ENCODE data around the gene KREMEN1. TPM values are rescaled to one million over a fixed set of nuclear protein-coding genes. Genes with fewer than 3 reads are reported as not detected.

KREMEN1 gene
- total and polyA plus RNA-seq, 2 of the 4 experiments (the other 2 are of a cell fraction), result 2.9 to 4.6 TPM

- no peak; the same call in 1 of the 2 replicates for TF ChIP-seq MAZ (IDR thresholded peaks at IDR 0.05; ENCODE audit: borderline replicate concordance, low read depth, low read length)
These were observed at the start of gene KREMEN1 (continued) for GRCh38 chr22:29072979-29073617.

DNA sequence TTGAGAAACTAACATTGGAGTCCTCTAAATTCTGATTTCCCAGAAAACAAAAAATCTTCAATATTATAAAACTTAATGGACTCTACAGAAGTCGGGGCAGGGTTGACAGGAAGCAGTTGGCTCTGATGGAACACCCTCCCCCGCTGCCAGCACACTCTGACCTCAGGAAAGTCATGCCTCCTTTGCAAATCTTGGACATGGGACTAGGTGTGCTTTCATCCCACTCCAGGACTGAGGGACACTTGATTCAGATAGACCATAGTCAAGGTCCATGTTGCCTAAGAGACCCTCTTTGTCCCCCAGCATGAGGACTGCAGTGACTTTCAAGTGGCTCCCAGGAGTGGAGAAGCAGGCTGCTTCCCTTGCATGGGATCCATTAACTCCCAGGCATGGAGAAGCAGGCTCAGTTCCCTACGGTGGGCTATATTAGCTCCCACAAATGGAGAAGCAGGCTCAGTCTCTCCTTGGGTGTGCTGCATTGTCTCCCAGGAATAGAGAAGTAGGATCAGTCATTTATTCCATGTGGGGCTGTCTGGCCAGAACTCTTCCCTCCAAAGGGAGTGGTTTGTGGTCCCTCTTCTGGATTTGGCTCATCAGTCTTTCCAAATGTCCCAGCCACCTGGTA, 49.6 kb upstream of the KREMEN1 start:
- no peak overlapping the region for H3K4me3 ChIP-seq (ENCODE audit: insufficient read depth, low read depth, low read length)
- H2BK120ac ChIP-seq (ENCODE audit: low read depth, low read length), result no peak overlapping the region
- peak overlapping the region; percentile 19 for H2AFZ ChIP-seq (replicated peaks; ENCODE audit: low read length, poor library complexity)
- no peak overlapping the region for H4K5ac ChIP-seq (ENCODE audit: low read depth, low read length)
- no peak overlapping the region for H3K4me2 ChIP-seq (ENCODE audit: low read depth, low read length)
- dilution Hi-C loops (cut with HindIII; ENCODE audit: low sequenced_read_pairs, unreplicated experiment), result no loop called here
- H3K36me3 ChIP-seq (ENCODE audit: control insufficient read depth, insufficient read depth, low read length), result no peaks in the 10 kb centered on the region
- no peak overlapping the region for H3K14ac ChIP-seq (replicated peaks; ENCODE audit: low read depth, low read length)
- WGBS, 2 experiments (ENCODE audit: extremely low coverage in 2 of 2, insufficient read length in 1 of 2), result no CpG with 5 or more reads among the region's 3 CpGs
- peaks cover 6% of the 10 kb centered on the region for H3K9me1 ChIP-seq (ENCODE audit: insufficient read depth, low read length)
- H4K8ac ChIP-seq (ENCODE audit: low read depth in 2 of 2, low read length in 2 of 2), result no peak overlapping the region
- no peaks in the 10 kb centered on the region for H3K27me3 ChIP-seq (ENCODE audit: control insufficient read depth, insufficient read depth, low read length)
- no peak overlapping the region for H2BK20ac ChIP-seq (ENCODE audit: low read depth, low read length)
- H3K4me1 ChIP-seq (ENCODE audit: control insufficient read depth, insufficient read depth, low read length), result no peaks in the 10 kb centered on the region
- no peak overlapping the region for H3K4ac ChIP-seq (ENCODE audit: low read depth, low read length)
- no TSS peak for BruUV-seq (replicated peaks)
- H3K9me3 ChIP-seq (ENCODE audit: control insufficient read depth, insufficient read depth, low read length), result peaks cover 3% of the 10 kb centered on the region
- H3K27ac ChIP-seq (ENCODE audit: insufficient read depth, low read length), result no peak overlapping the region
- intact Hi-C loops (cut with micrococcal nuclease), result no loop called here
- H3K79me1 ChIP-seq (ENCODE audit: low read depth in 1 of 2, low read length in 2 of 2), result peaks cover 2 to 6% of the 10 kb centered on the region in 2 experiments; a peak in 1 of 4 replicates
- H3K18ac ChIP-seq (ENCODE audit: low read depth, low read length), result no peak overlapping the region
- H2AK9ac ChIP-seq (replicated peaks; ENCODE audit: low read depth, low read length, poor library complexity), result no peak overlapping the region
- TF ChIP-seq CEBPB (IDR thresholded peaks at IDR 0.05; ENCODE audit: low read depth, low read length) (no peak), FOS (IDR thresholded peaks at IDR 0.05; ENCODE audit: low read depth, low read length) (no peak), CHD1 (IDR thresholded peaks at IDR 0.05; ENCODE audit: low read depth, low read length) (no peak), BHLHE40 (IDR thresholded peaks at IDR 0.05; ENCODE audit: low read depth, low read length) (no peak), USF2 (IDR thresholded peaks at IDR 0.05; ENCODE audit: low read depth, low read length) (no peak), RCOR1 (IDR thresholded peaks at IDR 0.05; ENCODE audit: insufficient replicate concordance, low read length) (no peak), MXI1 (IDR thresholded peaks at IDR 0.05; ENCODE audit: borderline replicate concordance, low read depth, low read length) (no peak), ELK1 (IDR thresholded peaks at IDR 0.05; ENCODE audit: borderline replicate concordance, low read depth, low read length) (no peak), MAFK (IDR thresholded peaks at IDR 0.05; ENCODE audit: low read depth, low read length) (no peak), MAZ (IDR thresholded peaks at IDR 0.05; ENCODE audit: borderline replicate concordance, low read depth, low read length) (no peak), POLR2A (IDR thresholded peaks at IDR 0.05; ENCODE audit: low read depth, low read length) (no peak), NFE2L2 (IDR thresholded peaks at IDR 0.05; ENCODE audit: low read depth, low read length) (no peak)
- TF ChIP-seq, protein P1, sequence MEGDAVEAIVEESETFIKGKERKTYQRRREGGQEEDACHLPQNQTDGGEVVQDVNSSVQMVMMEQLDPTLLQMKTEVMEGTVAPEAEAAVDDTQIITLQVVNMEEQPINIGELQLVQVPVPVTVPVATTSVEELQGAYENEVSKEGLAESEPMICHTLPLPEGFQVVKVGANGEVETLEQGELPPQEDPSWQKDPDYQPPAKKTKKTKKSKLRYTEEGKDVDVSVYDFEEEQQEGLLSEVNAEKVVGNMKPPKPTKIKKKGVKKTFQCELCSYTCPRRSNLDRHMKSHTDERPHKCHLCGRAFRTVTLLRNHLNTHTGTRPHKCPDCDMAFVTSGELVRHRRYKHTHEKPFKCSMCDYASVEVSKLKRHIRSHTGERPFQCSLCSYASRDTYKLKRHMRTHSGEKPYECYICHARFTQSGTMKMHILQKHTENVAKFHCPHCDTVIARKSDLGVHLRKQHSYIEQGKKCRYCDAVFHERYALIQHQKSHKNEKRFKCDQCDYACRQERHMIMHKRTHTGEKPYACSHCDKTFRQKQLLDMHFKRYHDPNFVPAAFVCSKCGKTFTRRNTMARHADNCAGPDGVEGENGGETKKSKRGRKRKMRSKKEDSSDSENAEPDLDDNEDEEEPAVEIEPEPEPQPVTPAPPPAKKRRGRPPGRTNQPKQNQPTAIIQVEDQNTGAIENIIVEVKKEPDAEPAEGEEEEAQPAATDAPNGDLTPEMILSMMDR (conservative IDR thresholded peaks at IDR 0.05; ENCODE audit: low read depth, low read length), result no peak
- no peak overlapping the region for H2BK5ac ChIP-seq (ENCODE audit: low read depth, low read length, poor library complexity, severe bottlenecking)
- ATAC-seq (ENCODE audit: low read depth) (no peak), DNase-seq (no peak)
- in situ Hi-C loops (cut with MboI; ENCODE audit: low sequenced_read_pairs), result no loop called here
- POLR2A ChIA-PET (ENCODE audit: unreplicated experiment), result no interaction called here
- no peak overlapping the region for H3K56ac ChIP-seq (ENCODE audit: extremely low read depth, insufficient read depth, low read length)
- CTCF ChIA-PET, result no interaction called here
- no peak overlapping the region for H2AK5ac ChIP-seq (ENCODE audit: low read depth, low read length)
- H4K91ac ChIP-seq (ENCODE audit: insufficient read depth, low read depth, low read length), result no peak overlapping the region
- H3K23ac ChIP-seq (ENCODE audit: low read depth, low read length), result no peak overlapping the region
- H3K9ac ChIP-seq (ENCODE audit: low read depth, low read length), result no peak overlapping the region
- H4K20me1 ChIP-seq (ENCODE audit: insufficient read depth, low read length), result no peaks in the 10 kb centered on the region
- H2BK15ac ChIP-seq (ENCODE audit: low read depth, low read length), result no peak overlapping the region
